CD14-positive monocyte (primary cell): ENCODE measurements around the gene CDK5RAP2. TPM values are rescaled to one million over a fixed set of nuclear protein-coding genes. Genes with fewer than 3 reads are reported as not detected.

ENCODE experiments used
- DNase-seq, 3 donors: peaks; one replicate each; pipeline ENCODE4 v3.0.0-alpha.2; 2011 to 2022
- H2AFZ ChIP-seq: 2 replicates; pipeline ENCODE4 v1.6.0; 2012; ENCODE audit warnings: mild to moderate bottlenecking, low read depth, low read length, inconsistent platforms; ENCODE audit not compliant: insufficient read depth, poor library complexity, severe bottlenecking
- H3K27ac ChIP-seq, 2 donors: 1 replicate in 1 of 2; 2 replicates in 1 of 2; pipeline ENCODE4 v1.5.1; 2012 to 2013; ENCODE audit warnings: low read length in 2 of 2, control low read depth in 1 of 2, inconsistent platforms in 1 of 2, low read depth in 1 of 2, mild to moderate bottlenecking in 1 of 2
- H3K27me3 ChIP-seq, 2 donors: one replicate each; pipeline versions ENCODE4 v1.6.0 to v1.6.1; 2011 to 2013; ENCODE audit warnings: low read length in 2 of 2; ENCODE audit not compliant: control insufficient read depth in 2 of 2, insufficient read depth in 2 of 2
- H3K36me3 ChIP-seq, 2 donors: replicated peaks in 1 of 2; 1 replicate in 1 of 2; 2 replicates in 1 of 2; pipeline versions ENCODE4 v1.5.1 to v1.6.1; 2012 to 2013; ENCODE audit warnings: low read length in 2 of 2, control low read depth in 1 of 2, inconsistent platforms in 1 of 2, mild to moderate bottlenecking in 1 of 2; ENCODE audit not compliant: insufficient read depth in 2 of 2, control insufficient read depth in 1 of 2
- H3K4me1 ChIP-seq, 2 donors: 1 replicate in 1 of 2; 2 replicates in 1 of 2; pipeline versions ENCODE4 v1.5.1 to v1.6.1; 2012 to 2013; ENCODE audit warnings: low read length in 2 of 2, control low read depth in 1 of 2, inconsistent platforms in 1 of 2, mild to moderate bottlenecking in 1 of 2, moderate library complexity in 1 of 2; ENCODE audit not compliant: insufficient read depth in 2 of 2, control insufficient read depth in 1 of 2
- H3K4me2 ChIP-seq: replicated peaks from 2 replicates; pipeline ENCODE3; 2012; ENCODE audit warnings: low read length, moderate library complexity, mild to moderate bottlenecking; ENCODE audit not compliant: poor library complexity, severe bottlenecking; ENCODE audit errors: extremely low read depth
- H3K4me3 ChIP-seq, 3 experiments: fragments of 200-600 bp in 1 of 3; sonication (generic) in 1 of 3; replicated peaks in 1 of 3; 1 replicate in 2 of 3; 2 replicates in 1 of 3; pipeline ENCODE4 v1.5.1; 2011 to 2013; ENCODE audit warnings: low read length in 3 of 3, mild to moderate bottlenecking in 3 of 3, control low read depth in 2 of 3, low read depth in 2 of 3, inconsistent platforms in 1 of 3, moderate library complexity in 1 of 3
- H3K79me2 ChIP-seq: 2 replicates; pipeline ENCODE4 v1.6.0; 2012; ENCODE audit warnings: mild to moderate bottlenecking, control low read depth, inconsistent platforms, low read length, moderate library complexity; ENCODE audit not compliant: insufficient read depth
- H3K9ac ChIP-seq: 2 replicates; pipeline ENCODE4 v1.6.0; 2017; ENCODE audit warnings: low read length, mild to moderate bottlenecking; ENCODE audit not compliant: insufficient read depth, poor library complexity, severe bottlenecking
- H3K9me3 ChIP-seq, 2 donors: replicated peaks in 1 of 2; 1 replicate in 1 of 2; 2 replicates in 1 of 2; pipeline versions ENCODE4 v1.5.1 to v1.6.1; 2012 to 2013; ENCODE audit warnings: low read length in 2 of 2, control low read depth in 1 of 2; ENCODE audit not compliant: control insufficient read depth in 1 of 2, insufficient read depth in 1 of 2
- H4K20me1 ChIP-seq: 2 replicates; pipeline ENCODE4 v1.6.0; 2012; ENCODE audit warnings: mild to moderate bottlenecking, low read length, control low read depth, moderate library complexity; ENCODE audit not compliant: insufficient read depth
- H3K27ac Mint-ChIP-seq, 7 donors: one replicate each; pipeline ENCODE4 v1.8.0; 2020; ENCODE audit warnings: mild to moderate bottlenecking in 7 of 7, mixed read lengths in 7 of 7, moderate library complexity in 6 of 7, inconsistent platforms in 2 of 7
- H3K27me3 Mint-ChIP-seq, 3 donors: one replicate each; pipeline ENCODE4 v1.8.0; 2021 to 2022; ENCODE audit warnings: low read depth in 3 of 3, mild to moderate bottlenecking in 3 of 3, mixed read lengths in 3 of 3, moderate library complexity in 3 of 3, inconsistent platforms in 1 of 3
- H3K36me3 Mint-ChIP-seq, 2 donors: one replicate each; pipeline ENCODE4 v1.8.0; 2020; ENCODE audit warnings: mixed read lengths in 2 of 2, inconsistent platforms in 1 of 2, mild to moderate bottlenecking in 1 of 2
- H3K4me1 Mint-ChIP-seq: one replicate; pipeline ENCODE4 v1.8.0; 2020; ENCODE audit warnings: mild to moderate bottlenecking, mixed read lengths
- H3K4me3 Mint-ChIP-seq, 2 donors: one replicate each; pipeline ENCODE4 v1.8.0; 2020; ENCODE audit warnings: mild to moderate bottlenecking in 2 of 2, mixed read lengths in 2 of 2, moderate library complexity in 1 of 2
- H3K9me3 Mint-ChIP-seq, 7 donors: one replicate each; pipeline ENCODE4 v1.8.0; 2020 to 2022; ENCODE audit warnings: mixed read lengths in 7 of 7, mild to moderate bottlenecking in 6 of 7, moderate library complexity in 6 of 7, inconsistent platforms in 2 of 7
- WGBS: methylation state at CpG from one replicate; pipeline ENCODE4 v1.1.5; 2013; ENCODE audit warnings: missing lambda C conversion rate; ENCODE audit not compliant: insufficient coverage; 5-methylcytosine and 5-hydroxymethylcytosine counted together
- intact Hi-C, 2 donors: fragments of 100-400 bp; cut with micrococcal nuclease; formaldehyde crosslinking; loops; one replicate each; pipeline versions ENCODE4 v1.15.0 to v1.15.1; 2023
- polyA plus RNA-seq, 3 donors: library from polyadenylated mRNA; depleted of rRNA in 1 of 3; unstranded in 2 of 3; stranded (reverse) in 1 of 3; fragments of 300-500 nt in 2 of 3; fragments of >200 nt in 1 of 3; fragmentation: Illumina TruSeq in 2 of 3; gene quantifications; 1 replicate in 2 of 3; 2 replicates in 1 of 3; pipeline ENCODE4 v1.2.3, GENCODE V29; 2012 to 2021
- TF ChIP-seq, protein P1 (sequence below): fragments of 200-600 bp; IDR thresholded peaks from one replicate; pipeline ENCODE4 v1.8.0; 2022; ENCODE audit warnings: antibody characterized with exemption, mild to moderate bottlenecking

Gene CDK5RAP2
- polyA plus RNA-seq, 3 donors: 2.0 to 13.7 (median 6.1) TPM

DNA sequence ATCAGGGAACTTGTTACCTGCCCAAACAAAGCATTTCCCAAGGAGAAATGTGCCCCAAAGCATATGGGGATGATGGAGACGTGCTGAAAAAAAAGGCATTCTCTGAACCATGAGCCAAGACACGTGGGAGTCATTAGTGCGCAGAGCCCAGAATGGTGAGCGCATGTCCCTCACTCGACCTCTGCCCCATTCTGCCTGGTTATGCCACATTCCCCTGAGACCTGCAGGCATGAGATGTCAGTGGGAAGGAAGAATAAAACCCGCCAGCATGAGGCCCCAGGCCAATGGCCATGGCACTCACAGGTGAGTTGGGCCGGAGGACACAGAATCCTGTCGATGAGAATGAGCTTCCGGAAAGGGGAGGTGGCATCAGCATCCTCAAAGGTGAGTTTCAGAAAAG, 228.9 kb downstream of the CDK5RAP2 start:
- no peak overlapping the region for H3K4me3 ChIP-seq
- no peak overlapping the region for H3K4me2 ChIP-seq
- H3K9me3 Mint-ChIP-seq: peaks cover 0 to 2% (median 0%) of the 10 kb centered on the region in 7 donors
- H4K20me1 ChIP-seq: no peaks in the 10 kb centered on the region
- H3K4me3 Mint-ChIP-seq: no peak overlapping the region
- 83% methylated on average over 7 of the region's 9 CpGs for WGBS
- H2AFZ ChIP-seq: no peak overlapping the region
- DNase-seq: no peak
- H3K4me1 ChIP-seq: no peaks in the 10 kb centered on the region
- no peaks in the 10 kb centered on the region for H3K36me3 Mint-ChIP-seq
- H3K36me3 ChIP-seq: no peaks in the 10 kb centered on the region
- intact Hi-C loops: no loop called here
- H3K79me2 ChIP-seq: no peaks in the 10 kb centered on the region
- H3K9ac ChIP-seq: no peak overlapping the region
- TF ChIP-seq, protein P1, sequence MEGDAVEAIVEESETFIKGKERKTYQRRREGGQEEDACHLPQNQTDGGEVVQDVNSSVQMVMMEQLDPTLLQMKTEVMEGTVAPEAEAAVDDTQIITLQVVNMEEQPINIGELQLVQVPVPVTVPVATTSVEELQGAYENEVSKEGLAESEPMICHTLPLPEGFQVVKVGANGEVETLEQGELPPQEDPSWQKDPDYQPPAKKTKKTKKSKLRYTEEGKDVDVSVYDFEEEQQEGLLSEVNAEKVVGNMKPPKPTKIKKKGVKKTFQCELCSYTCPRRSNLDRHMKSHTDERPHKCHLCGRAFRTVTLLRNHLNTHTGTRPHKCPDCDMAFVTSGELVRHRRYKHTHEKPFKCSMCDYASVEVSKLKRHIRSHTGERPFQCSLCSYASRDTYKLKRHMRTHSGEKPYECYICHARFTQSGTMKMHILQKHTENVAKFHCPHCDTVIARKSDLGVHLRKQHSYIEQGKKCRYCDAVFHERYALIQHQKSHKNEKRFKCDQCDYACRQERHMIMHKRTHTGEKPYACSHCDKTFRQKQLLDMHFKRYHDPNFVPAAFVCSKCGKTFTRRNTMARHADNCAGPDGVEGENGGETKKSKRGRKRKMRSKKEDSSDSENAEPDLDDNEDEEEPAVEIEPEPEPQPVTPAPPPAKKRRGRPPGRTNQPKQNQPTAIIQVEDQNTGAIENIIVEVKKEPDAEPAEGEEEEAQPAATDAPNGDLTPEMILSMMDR: no peak
- H3K27ac Mint-ChIP-seq: no peak overlapping the region
- H3K9me3 ChIP-seq: no peaks in the 10 kb centered on the region
- H3K27ac ChIP-seq: no peak overlapping the region
- H3K4me1 Mint-ChIP-seq: no peaks in the 10 kb centered on the region
- peaks cover 5 to 9% (median 7%) of the 10 kb centered on the region in 3 donors for H3K27me3 Mint-ChIP-seq
- H3K27me3 ChIP-seq: no peaks in the 10 kb centered on the region

DNA sequence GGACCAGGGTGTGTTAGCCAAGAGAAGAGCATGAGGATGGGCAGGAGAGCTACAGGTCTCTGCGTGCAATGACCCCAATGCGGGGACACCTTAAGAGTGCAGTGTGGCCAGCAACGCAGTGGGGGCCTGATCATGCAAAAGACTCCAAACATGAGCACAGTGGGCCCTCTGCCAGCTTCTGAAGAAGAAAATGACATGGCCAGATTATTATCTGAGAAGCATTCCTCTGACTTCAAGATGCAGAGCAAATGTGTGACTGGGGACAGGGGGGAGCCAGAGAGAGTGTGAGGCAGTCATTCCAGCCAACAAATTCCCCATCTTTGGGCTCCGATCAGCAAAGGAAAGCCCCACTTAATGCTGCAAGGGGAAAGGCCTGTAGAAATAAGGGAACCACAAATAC, 229.4 kb downstream of the CDK5RAP2 start:
- H3K27me3 Mint-ChIP-seq: peaks cover 5 to 9% (median 7%) of the 10 kb centered on the region in 3 donors
- Histone ChIP-seq H4K20me1 (no peaks in the 10 kb centered on the region), H3K4me3 (no peak overlapping the region), H3K36me3 (no peaks in the 10 kb centered on the region), H3K4me2 (no peak overlapping the region), H3K9me3 (no peaks in the 10 kb centered on the region), H3K9ac (no peak overlapping the region), H3K4me1 (no peaks in the 10 kb centered on the region), H3K79me2 (no peaks in the 10 kb centered on the region), H2AFZ (no peak overlapping the region), H3K27me3 (no peaks in the 10 kb centered on the region), H3K27ac (no peak overlapping the region)
- H3K9me3 Mint-ChIP-seq: peaks cover 0 to 2% (median 0%) of the 10 kb centered on the region in 7 donors
- TF ChIP-seq, protein P1: no peak
- 94% methylated on average over 3 of the region's 4 CpGs for WGBS
- intact Hi-C loops: no loop called here
- H3K4me3 Mint-ChIP-seq: no peak overlapping the region
- no peak for DNase-seq
- no peaks in the 10 kb centered on the region for H3K4me1 Mint-ChIP-seq
- no peak overlapping the region for H3K27ac Mint-ChIP-seq
- H3K36me3 Mint-ChIP-seq: no peaks in the 10 kb centered on the region
